HepG2 (cell line): ENCODE measurements around the gene NEFH. TPM values are rescaled to one million over a fixed set of nuclear protein-coding genes. Genes with fewer than 3 reads are reported as not detected.
A peak's percentile ranks its signal among the peaks of the same experiment; 100 is the strongest.

ENCODE experiments used
- ATAC-seq: fragments of 200-7000 bp; cut with Tn5 transposase; 3 replicates; pipeline ENCODE4 v1.9.1; 2020; ENCODE audit warnings: mild to moderate bottlenecking, moderate library complexity
- BruUV-seq: library from RNA; stranded (reverse); fragments of 400-500 nt; replicated peaks from 2 replicates; lab custom pipeline; 2021; lab: Mats Ljungman, UMichigan
- CTCF ChIA-PET: fragments of 300-600 bp; formaldehyde crosslinking; extraction: SDS; loops from one replicate; lab custom pipeline; 2021; ENCODE audit warnings: low total read pairs, inconsistent platforms, low intra/inter-chr PET ratio; lab: Yijun Ruan, JAX
- POLR2A ChIA-PET: fragments of 350-600 bp; sonication (Branson Sonifier 250); formaldehyde crosslinking; loops from one replicate; lab custom pipeline; 2020; ENCODE audit warnings: antibody characterized with exemption, inconsistent platforms; lab: Yijun Ruan, JAX
- DNase-seq: peaks from one replicate; pipeline ENCODE4 v3.0.0-alpha.2; 2015; ENCODE audit warnings: low spot score
- FAIRE-seq: peaks from 3 replicates; lab custom pipeline; 2011; peaks lifted over from hg19 to GRCh38; lab: Jason Lieb, UNC
- H2AFZ ChIP-seq: one replicate; pipeline ENCODE4 v1.6.1; 2011; ENCODE audit warnings: low read length, inconsistent platforms
- H3K27ac ChIP-seq: fragments of 300-600 bp; 3 replicates; pipeline ENCODE4 v1.8.0; 2011; ENCODE audit warnings: mixed run types, mild to moderate bottlenecking, mixed read lengths, low read length, inconsistent platforms; ENCODE audit not compliant: insufficient read depth; ENCODE audit errors: extremely low read length
- H3K27me3 ChIP-seq, 2 experiments: fragments of 200-600 bp in 1 of 2; 2 replicates in 1 of 2; 3 replicates in 1 of 2; pipeline versions ENCODE4 v1.6.0 to v1.8.0; 2011; ENCODE audit warnings: low read length in 2 of 2, mild to moderate bottlenecking in 2 of 2, moderate library complexity in 2 of 2, inconsistent platforms in 1 of 2; ENCODE audit not compliant: insufficient read depth in 2 of 2, control insufficient read depth in 1 of 2
- H3K36me3 ChIP-seq, 2 experiments: fragments of 200-600 bp in 1 of 2; replicated peaks in 1 of 2; 2 replicates in 1 of 2; 3 replicates in 1 of 2; pipeline versions ENCODE4 v1.5.1 to v1.8.0; 2011; ENCODE audit warnings: low read length in 2 of 2, inconsistent platforms in 1 of 2; ENCODE audit not compliant: insufficient read depth in 2 of 2, control insufficient read depth in 1 of 2
- H3K4me1 ChIP-seq: 2 replicates; pipeline ENCODE4 v1.5.1; 2012; ENCODE audit warnings: low read length, inconsistent platforms; ENCODE audit not compliant: insufficient read depth
- H3K4me2 ChIP-seq: 2 replicates; pipeline ENCODE4 v1.6.0; 2011; ENCODE audit warnings: low read depth, low read length, inconsistent platforms
- H3K4me3 ChIP-seq, 3 experiments: fragments of 200-600 bp in 1 of 3; sonication (generic), shearing (Covaris generic) in 1 of 3; replicated peaks in 1 of 3; 2 replicates each; pipeline ENCODE4 v1.5.1; 2011 to 2016; ENCODE audit warnings: low read length in 3 of 3, inconsistent platforms in 2 of 3, low read depth in 2 of 3, mild to moderate bottlenecking in 2 of 3, control low read depth in 1 of 3, mixed read lengths in 1 of 3; ENCODE audit not compliant: insufficient read depth in 1 of 3
- H3K79me2 ChIP-seq: one replicate; pipeline ENCODE4 v1.6.1; 2011; ENCODE audit warnings: low read length, inconsistent platforms; ENCODE audit not compliant: insufficient read depth
- H3K9ac ChIP-seq: 2 replicates; pipeline ENCODE4 v1.6.0; 2011; ENCODE audit warnings: mild to moderate bottlenecking, low read depth, low read length, inconsistent platforms; ENCODE audit not compliant: insufficient read depth
- H3K9me3 ChIP-seq: 2 replicates; pipeline ENCODE4 v1.5.1; 2012; ENCODE audit warnings: mild to moderate bottlenecking, low read length
- H4K20me1 ChIP-seq: 2 replicates; pipeline ENCODE4 v1.6.0; 2011; ENCODE audit warnings: inconsistent platforms, mild to moderate bottlenecking, low read length, moderate library complexity; ENCODE audit not compliant: insufficient read depth
- ZNF121 ChIP-seq: sonication (generic); formaldehyde crosslinking; IDR thresholded peaks from 2 replicates; pipeline ENCODE4 v1.5.0; 2020; ENCODE audit warnings: mild to moderate bottlenecking, missing genetic modification reagents
- WGBS: methylation state at CpG from one replicate; pipeline ENCODE4 v1.1.6; 2017; ENCODE audit warnings: low lambda C conversion rate; 5-methylcytosine and 5-hydroxymethylcytosine counted together
- in situ Hi-C: cut with HindIII; loops from 2 replicates; pipeline ENCODE4 v1.10.0; 2017; ENCODE audit warnings: low pct_unique_long_range_greater_than_20kb; ENCODE audit not compliant: extremely low pct_ligation_motif_present
- intact Hi-C: fragments of 100-400 bp; cut with micrococcal nuclease; formaldehyde crosslinking; loops from one replicate; pipeline ENCODE4 v1.10.0; 2022; ENCODE audit not compliant: unreplicated experiment
- polyA plus RNA-seq, 8 experiments: library from polyadenylated mRNA; depleted of rRNA in 3 of 8; stranded (reverse) in 7 of 8; unstranded in 1 of 8; fragments of >200 nt; fragmentation: Illumina TruSeq in 4 of 8; extraction: Trizol in 4 of 8; gene quantifications; 2 replicates each; pipeline versions ENCODE4 v1.2.1 to v1.2.3, GENCODE V29; 2011 to 2016; ENCODE audit warnings: low read depth in 4 of 8, missing spikeins in 1 of 8, mixed read lengths in 1 of 8; ENCODE audit not compliant: insufficient read depth in 1 of 8
- total RNA-seq, 5 experiments: library from RNA; depleted of rRNA; stranded (reverse); fragments of >200 nt; fragmentation: Illumina TruSeq; extraction: Trizol; gene quantifications; 2 replicates each; pipeline ENCODE4 v1.2.3, GENCODE V29; 2016; ENCODE audit warnings: low read depth in 1 of 5
- TF ChIP-seq, protein P1 (sequence below), 2 experiments: fragments of 450-650 bp in 1 of 2; sonication (generic) in 1 of 2; formaldehyde crosslinking in 1 of 2; IDR thresholded peaks; 2 replicates each; pipeline versions ENCODE4 v1.6.1 to v1.8.0; 2016 to 2022; ENCODE audit warnings: antibody characterized with exemption in 1 of 2, mild to moderate bottlenecking in 1 of 2, missing genetic modification reagents in 1 of 2

Gene NEFH
- total and polyA plus RNA-seq, 2 of the 13 experiments (the other 11 are each of a cell fraction or from before 2014, with no cell fraction given): not detected

DNA sequence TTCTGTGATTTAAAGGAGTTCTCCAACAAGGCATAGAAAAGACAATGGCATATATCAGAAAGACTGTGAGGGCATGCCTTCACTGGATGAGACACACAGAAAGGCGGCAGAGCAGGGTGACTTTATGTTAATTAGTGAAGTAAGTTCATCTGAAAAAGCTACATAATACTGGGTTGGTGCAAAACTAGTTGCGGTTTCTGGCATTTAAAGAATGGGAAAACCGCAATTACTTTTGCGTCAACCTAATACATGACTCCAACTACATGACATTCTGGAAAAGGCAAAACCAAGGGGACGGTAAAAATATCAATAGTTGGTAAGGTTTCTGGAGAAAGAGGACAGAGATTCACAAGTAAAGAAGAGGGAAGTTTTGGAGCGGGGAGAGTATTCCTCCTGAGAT is 36.6 kb upstream of the NEFH start:
- intact Hi-C loops: no loop called here
- Histone ChIP-seq H3K9ac (no peak overlapping the region), H3K36me3 (no peaks in the 10 kb centered on the region)

More for the DNA sequence above, 36.6 kb upstream of the NEFH start:
- ATAC-seq (no peak), FAIRE-seq (no peak), DNase-seq (no peak)
- Histone ChIP-seq H2AFZ (no peak overlapping the region), H3K4me2 (no peak overlapping the region), H3K79me2 (no peaks in the 10 kb centered on the region), H4K20me1 (no peaks in the 10 kb centered on the region), H3K9me3 (no peaks in the 10 kb centered on the region), H3K27ac (no peak overlapping the region), H3K27me3 (peaks cover 0 to 12% of the 10 kb centered on the region in 2 experiments; a peak in 1 of 5 replicates), H3K4me3 (no peak overlapping the region), H3K4me1 (no peaks in the 10 kb centered on the region)
- ChIA-PET CTCF (no interaction called here), POLR2A (no interaction called here)
- WGBS: 3% methylated on average over 6 of the region's 6 CpGs
- no TSS peak for BruUV-seq
- in situ Hi-C loops: no loop called here
- no peak for TF ChIP-seq ZNF121 (CRISPR knock-in tag)
- TF ChIP-seq, protein P1, sequence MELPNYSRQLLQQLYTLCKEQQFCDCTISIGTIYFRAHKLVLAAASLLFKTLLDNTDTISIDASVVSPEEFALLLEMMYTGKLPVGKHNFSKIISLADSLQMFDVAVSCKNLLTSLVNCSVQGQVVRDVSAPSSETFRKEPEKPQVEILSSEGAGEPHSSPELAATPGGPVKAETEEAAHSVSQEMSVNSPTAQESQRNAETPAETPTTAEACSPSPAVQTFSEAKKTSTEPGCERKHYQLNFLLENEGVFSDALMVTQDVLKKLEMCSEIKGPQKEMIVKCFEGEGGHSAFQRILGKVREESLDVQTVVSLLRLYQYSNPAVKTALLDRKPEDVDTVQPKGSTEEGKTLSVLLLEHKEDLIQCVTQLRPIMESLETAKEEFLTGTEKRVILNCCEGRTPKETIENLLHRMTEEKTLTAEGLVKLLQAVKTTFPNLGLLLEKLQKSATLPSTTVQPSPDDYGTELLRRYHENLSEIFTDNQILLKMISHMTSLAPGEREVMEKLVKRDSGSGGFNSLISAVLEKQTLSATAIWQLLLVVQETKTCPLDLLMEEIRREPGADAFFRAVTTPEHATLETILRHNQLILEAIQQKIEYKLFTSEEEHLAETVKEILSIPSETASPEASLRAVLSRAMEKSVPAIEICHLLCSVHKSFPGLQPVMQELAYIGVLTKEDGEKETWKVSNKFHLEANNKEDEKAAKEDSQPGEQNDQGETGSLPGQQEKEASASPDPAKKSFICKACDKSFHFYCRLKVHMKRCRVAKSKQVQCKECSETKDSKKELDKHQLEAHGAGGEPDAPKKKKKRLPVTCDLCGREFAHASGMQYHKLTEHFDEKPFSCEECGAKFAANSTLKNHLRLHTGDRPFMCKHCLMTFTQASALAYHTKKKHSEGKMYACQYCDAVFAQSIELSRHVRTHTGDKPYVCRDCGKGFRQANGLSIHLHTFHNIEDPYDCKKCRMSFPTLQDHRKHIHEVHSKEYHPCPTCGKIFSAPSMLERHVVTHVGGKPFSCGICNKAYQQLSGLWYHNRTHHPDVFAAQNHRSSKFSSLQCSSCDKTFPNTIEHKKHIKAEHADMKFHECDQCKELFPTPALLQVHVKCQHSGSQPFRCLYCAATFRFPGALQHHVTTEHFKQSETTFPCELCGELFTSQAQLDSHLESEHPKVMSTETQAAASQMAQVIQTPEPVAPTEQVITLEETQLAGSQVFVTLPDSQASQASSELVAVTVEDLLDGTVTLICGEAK (IDR thresholded peaks at IDR 0.05): peak; percentile 76
- TF ChIP-seq, protein P1 (CRISPR knock-in tag; IDR thresholded peaks at IDR 0.05): no peak
